IPS-18c (cell line): ENCODE measurements around the gene NTRK1.

ENCODE experiments used
- H3K4me3 ChIP-seq: 2 replicates; pipeline ENCODE4 v1.7.0; 2013; ENCODE audit warnings: low read depth, mild to moderate bottlenecking, low read length, moderate library complexity; ENCODE audit not compliant: insufficient read depth
- H3K9me3 ChIP-seq: one replicate; pipeline ENCODE4 v1.6.1; 2013; ENCODE audit warnings: mild to moderate bottlenecking, low read length, moderate library complexity; ENCODE audit not compliant: control insufficient read depth, insufficient read depth

NTRK1 gene

GRCh38 chr1:156847591-156848460, 12.8 kb upstream of the NTRK1 start:
- no peak overlapping the region for H3K4me3 ChIP-seq

GRCh38 chr1:156848461-156849150, 12.1 kb upstream of the NTRK1 start:
- Histone ChIP-seq H3K4me3 (peak overlapping the region; percentile 25; the same call in 1 of the 2 replicates), H3K9me3 (no peaks in the 10 kb centered on the region)

More at GRCh38 chr1:156847591-156848460, 12.8 kb upstream of the NTRK1 start:
- no peaks in the 10 kb centered on the region for H3K9me3 ChIP-seq

GRCh38 chr1:156849151-156849496, 11.5 kb upstream of the NTRK1 start:
- Histone ChIP-seq H3K9me3 (no peaks in the 10 kb centered on the region), H3K4me3 (peak overlapping the region; percentile 25; the same call in 1 of the 2 replicates)

GRCh38 chr1:156851779-156852417, 8.8 kb upstream of the NTRK1 start:
- Histone ChIP-seq H3K9me3 (no peaks in the 10 kb centered on the region), H3K4me3 (no peak overlapping the region)

GRCh38 chr1:156852418-156852874, 8.2 kb upstream of the NTRK1 start:
- no peaks in the 10 kb centered on the region for H3K9me3 ChIP-seq
- no peak overlapping the region for H3K4me3 ChIP-seq

- no peak overlapping the region for H3K4me3 ChIP-seq
- no peaks in the 10 kb centered on the region for H3K9me3 ChIP-seq
These were observed 6.9 kb upstream of the NTRK1 start for GRCh38 chr1:156853761-156854160.

GRCh38 chr1:156854634-156855033, 6.0 kb upstream of the NTRK1 start:
- Histone ChIP-seq H3K9me3 (no peaks in the 10 kb centered on the region), H3K4me3 (no peak overlapping the region)

- no peaks in the 10 kb centered on the region for H3K9me3 ChIP-seq
- no peak overlapping the region for H3K4me3 ChIP-seq
These were observed 4.3 kb upstream of the NTRK1 start for GRCh38 chr1:156856282-156856785.

GRCh38 chr1:156857532-156857931, 3.1 kb upstream of the NTRK1 start:
- Histone ChIP-seq H3K9me3 (no peaks in the 10 kb centered on the region), H3K4me3 (no peak overlapping the region)

- peak overlapping the region; percentile 55; the same call in 1 of the 2 replicates for H3K4me3 ChIP-seq
- H3K9me3 ChIP-seq = no peaks in the 10 kb centered on the region
These were observed 2.1 kb upstream of the NTRK1 start for GRCh38 chr1:156858555-156858956.

GRCh38 chr1:156858959-156859522, 1.6 kb upstream of the NTRK1 start, which contains the start of gene INSRR:
Gene INSRR (minus strand): TSS chr1:156859117. CDS start chr1:156858621, 496 bp downstream.
- Histone ChIP-seq H3K9me3 (no peaks in the 10 kb centered on the region), H3K4me3 (peak within 1 kb of the TSS; percentile 55)

- H3K4me3 ChIP-seq = peak overlapping the region; percentile 55
- no peaks in the 10 kb centered on the region for H3K9me3 ChIP-seq
These were observed 1.0 kb upstream of the NTRK1 start for GRCh38 chr1:156859523-156860112.

- no peaks in the 10 kb centered on the region for H3K9me3 ChIP-seq
- peak overlapping the region; percentile 55 for H3K4me3 ChIP-seq
These were observed 495 bp upstream of the NTRK1 start for GRCh38 chr1:156860113-156860627.

- H3K9me3 ChIP-seq = no peaks in the 10 kb centered on the region
- no peak overlapping the region for H3K4me3 ChIP-seq
These were observed 1.9 kb downstream of the NTRK1 start for GRCh38 chr1:156862584-156862983.

- no peak overlapping the region for H3K4me3 ChIP-seq
- H3K9me3 ChIP-seq = no peaks in the 10 kb centered on the region
These were observed 2.4 kb downstream of the NTRK1 start for GRCh38 chr1:156862997-156863599.

GRCh38 chr1:156863631-156864030, 3.0 kb downstream of the NTRK1 start:
- no peaks in the 10 kb centered on the region for H3K9me3 ChIP-seq
- no peak overlapping the region; the same call in 1 of the 2 replicates for H3K4me3 ChIP-seq
